Measurements from ENCODE around the gene CLK2. TPM values are rescaled to one million over a fixed set of nuclear protein-coding genes. Genes with fewer than 3 reads are reported as not detected.

Gene CLK2
- total and polyA plus RNA-seq, 2 of the 13 experiments (the other 11 are each of a cell fraction or from before 2014, with no cell fraction given) = 20.1 to 73.5 TPM

GRCh38 chr1:155226910-155227260 lies 46.4 kb downstream of the CLK2 start (continued):
- TF ChIP-seq ZNF646 (CRISPR knock-in tag; IDR thresholded peaks at IDR 0.05) (no peak), PAXIP1 (CRISPR knock-in tag; conservative IDR thresholded peaks at IDR 0.05) (peak; percentile 8; the same call in 1 of the 2 replicates), ZNF710 (CRISPR knock-in tag; IDR thresholded peaks at IDR 0.05; ENCODE audit: borderline replicate concordance) (0 out of 2 replicates have a peak, but pooled peaks have one; percentile 35), RNF2 (conservative IDR thresholded peaks at IDR 0.05; ENCODE audit: low read depth) (0 out of 2 replicates have a peak, but pooled peaks have one; percentile 70), ZNF33A (CRISPR knock-in tag; IDR thresholded peaks at IDR 0.05; ENCODE audit: borderline replicate concordance) (0 out of 2 replicates have a peak, but pooled peaks have one; percentile 13), SIX1 (CRISPR knock-in tag; IDR thresholded peaks at IDR 0.05; ENCODE audit: borderline replicate concordance) (no peak), ZNF207 (IDR thresholded peaks at IDR 0.05; ENCODE audit: borderline replicate concordance) (no peak), ZMYM4 (CRISPR knock-in tag; IDR thresholded peaks at IDR 0.05) (no peak), FUBP1 (CRISPR knock-in tag; IDR thresholded peaks at IDR 0.05; ENCODE audit: borderline replicate concordance) (no peak), RARA (CRISPR knock-in tag; IDR thresholded peaks at IDR 0.05) (no peak), AHR (CRISPR knock-in tag; IDR thresholded peaks at IDR 0.05) (no peak), CBX1 (IDR thresholded peaks at IDR 0.05; ENCODE audit: low read depth) (peak; percentile 57), SIX4 (CRISPR knock-in tag; IDR thresholded peaks at IDR 0.05) (no peak), ZNF331 (CRISPR knock-in tag; IDR thresholded peaks at IDR 0.05) (no peak), ZNF691 (CRISPR knock-in tag; IDR thresholded peaks at IDR 0.05; ENCODE audit: borderline replicate concordance, low read depth) (peak; percentile 65; the same call in 1 of the 2 replicates)

Data from HepG2 (cell line).